HepG2 (cell line): ENCODE results near the gene KIAA1328. TPM values are rescaled to one million over a fixed set of nuclear protein-coding genes. Genes with fewer than 3 reads are reported as not detected.

Experiments
- ATAC-seq: fragments of 200-7000 bp; cut with Tn5 transposase; 3 replicates; pipeline ENCODE4 v1.9.1; 2020; ENCODE audit warnings: mild to moderate bottlenecking, moderate library complexity
- BruUV-seq: library from RNA; stranded (reverse); fragments of 400-500 nt; replicated peaks from 2 replicates; lab custom pipeline; 2021; lab: Mats Ljungman, UMichigan
- CTCF ChIA-PET: fragments of 300-600 bp; formaldehyde crosslinking; extraction: SDS; loops from one replicate; lab custom pipeline; 2021; ENCODE audit warnings: low total read pairs, inconsistent platforms, low intra/inter-chr PET ratio; lab: Yijun Ruan, JAX
- POLR2A ChIA-PET: fragments of 350-600 bp; sonication (Branson Sonifier 250); formaldehyde crosslinking; loops from one replicate; lab custom pipeline; 2020; ENCODE audit warnings: antibody characterized with exemption, inconsistent platforms; lab: Yijun Ruan, JAX
- DNase-seq: peaks from one replicate; pipeline ENCODE4 v3.0.0-alpha.2; 2015; ENCODE audit warnings: low spot score
- FAIRE-seq: peaks from 3 replicates; lab custom pipeline; 2011; peaks lifted over from hg19 to GRCh38; lab: Jason Lieb, UNC
- H2AFZ ChIP-seq: one replicate; pipeline ENCODE4 v1.6.1; 2011; ENCODE audit warnings: low read length, inconsistent platforms
- H3K27ac ChIP-seq: fragments of 300-600 bp; 3 replicates; pipeline ENCODE4 v1.8.0; 2011; ENCODE audit warnings: mixed run types, mild to moderate bottlenecking, mixed read lengths, low read length, inconsistent platforms; ENCODE audit not compliant: insufficient read depth; ENCODE audit errors: extremely low read length
- H3K27me3 ChIP-seq, 2 experiments: fragments of 200-600 bp in 1 of 2; 2 replicates in 1 of 2; 3 replicates in 1 of 2; pipeline versions ENCODE4 v1.6.0 to v1.8.0; 2011; ENCODE audit warnings: low read length in 2 of 2, mild to moderate bottlenecking in 2 of 2, moderate library complexity in 2 of 2, inconsistent platforms in 1 of 2; ENCODE audit not compliant: insufficient read depth in 2 of 2, control insufficient read depth in 1 of 2
- H3K36me3 ChIP-seq, 2 experiments: fragments of 200-600 bp in 1 of 2; replicated peaks in 1 of 2; 2 replicates in 1 of 2; 3 replicates in 1 of 2; pipeline versions ENCODE4 v1.5.1 to v1.8.0; 2011; ENCODE audit warnings: low read length in 2 of 2, inconsistent platforms in 1 of 2; ENCODE audit not compliant: insufficient read depth in 2 of 2, control insufficient read depth in 1 of 2
- H3K4me1 ChIP-seq: 2 replicates; pipeline ENCODE4 v1.5.1; 2012; ENCODE audit warnings: low read length, inconsistent platforms; ENCODE audit not compliant: insufficient read depth
- H3K4me2 ChIP-seq: 2 replicates; pipeline ENCODE4 v1.6.0; 2011; ENCODE audit warnings: low read depth, low read length, inconsistent platforms
- H3K4me3 ChIP-seq, 3 experiments: fragments of 200-600 bp in 1 of 3; sonication (generic), shearing (Covaris generic) in 1 of 3; replicated peaks in 1 of 3; 2 replicates each; pipeline ENCODE4 v1.5.1; 2011 to 2016; ENCODE audit warnings: low read length in 3 of 3, inconsistent platforms in 2 of 3, low read depth in 2 of 3, mild to moderate bottlenecking in 2 of 3, control low read depth in 1 of 3, mixed read lengths in 1 of 3; ENCODE audit not compliant: insufficient read depth in 1 of 3
- H3K79me2 ChIP-seq: one replicate; pipeline ENCODE4 v1.6.1; 2011; ENCODE audit warnings: low read length, inconsistent platforms; ENCODE audit not compliant: insufficient read depth
- H3K9ac ChIP-seq: 2 replicates; pipeline ENCODE4 v1.6.0; 2011; ENCODE audit warnings: mild to moderate bottlenecking, low read depth, low read length, inconsistent platforms; ENCODE audit not compliant: insufficient read depth
- H3K9me3 ChIP-seq: 2 replicates; pipeline ENCODE4 v1.5.1; 2012; ENCODE audit warnings: mild to moderate bottlenecking, low read length
- H4K20me1 ChIP-seq: 2 replicates; pipeline ENCODE4 v1.6.0; 2011; ENCODE audit warnings: inconsistent platforms, mild to moderate bottlenecking, low read length, moderate library complexity; ENCODE audit not compliant: insufficient read depth
- ARID3A ChIP-seq: IDR thresholded peaks from 2 replicates; pipeline ENCODE4 v1.6.1; 2012; ENCODE audit warnings: low read depth, low read length, improper control_type of control experiment
- ARNT2 ChIP-seq: sonication (generic); formaldehyde crosslinking; IDR thresholded peaks from 2 replicates; pipeline ENCODE4 v1.8.0; 2022; ENCODE audit warnings: mild to moderate bottlenecking, low read depth, missing genetic modification reagents, moderate library complexity
- CCAR2 ChIP-seq: fragments of 200-400 bp; formaldehyde crosslinking; optimal IDR thresholded peaks from 2 replicates; pipeline ENCODE3; 2018; ENCODE audit warnings: low read depth, mild to moderate bottlenecking, low read length, moderate library complexity
- GPBP1L1 ChIP-seq: sonication (generic); formaldehyde crosslinking; IDR thresholded peaks from 2 replicates; pipeline ENCODE4 v1.5.0; 2020; ENCODE audit warnings: mild to moderate bottlenecking, missing genetic modification reagents
- KDM5B ChIP-seq: sonication (generic); formaldehyde crosslinking; IDR thresholded peaks from 2 replicates; pipeline ENCODE4 v1.4.0; 2020; ENCODE audit warnings: missing genetic modification reagents, mild to moderate bottlenecking, borderline replicate concordance
- PRDM15 ChIP-seq: sonication (generic); formaldehyde crosslinking; IDR thresholded peaks from 2 replicates; pipeline ENCODE4 v1.4.0; 2020; ENCODE audit warnings: missing genetic modification reagents
- PTBP1 ChIP-seq: fragments of 200-400 bp; formaldehyde crosslinking; IDR thresholded peaks from 2 replicates; pipeline ENCODE4 v1.6.1; 2018; ENCODE audit warnings: low read length, low read depth; ENCODE audit not compliant: poor library complexity, severe bottlenecking
- REPIN1 ChIP-seq: sonication (generic); formaldehyde crosslinking; IDR thresholded peaks from 2 replicates; pipeline ENCODE4 v1.8.0; 2022; ENCODE audit warnings: missing genetic modification reagents, low read depth, mild to moderate bottlenecking, borderline replicate concordance
- SALL1 ChIP-seq: sonication (generic); formaldehyde crosslinking; IDR thresholded peaks from 2 replicates; pipeline ENCODE4 v1.8.0; 2022; ENCODE audit warnings: mild to moderate bottlenecking, missing genetic modification reagents
- ZBTB10 ChIP-seq: sonication (generic); formaldehyde crosslinking; IDR thresholded peaks from 2 replicates; pipeline ENCODE4 v1.4.0; 2020; ENCODE audit warnings: missing genetic modification reagents, borderline replicate concordance
- ZFX ChIP-seq: sonication (generic); formaldehyde crosslinking; IDR thresholded peaks from 2 replicates; pipeline ENCODE4 v1.4.0; 2020; ENCODE audit warnings: mild to moderate bottlenecking, low read depth, missing genetic modification reagents, moderate library complexity
- ZSCAN20 ChIP-seq: sonication (generic); formaldehyde crosslinking; IDR thresholded peaks from 2 replicates; pipeline ENCODE4 v1.4.0; 2020; ENCODE audit warnings: missing genetic modification reagents, mild to moderate bottlenecking, borderline replicate concordance
- WGBS: methylation state at CpG from one replicate; pipeline ENCODE4 v1.1.6; 2017; ENCODE audit warnings: low lambda C conversion rate; 5-methylcytosine and 5-hydroxymethylcytosine counted together
- in situ Hi-C: cut with HindIII; loops from 2 replicates; pipeline ENCODE4 v1.10.0; 2017; ENCODE audit warnings: low pct_unique_long_range_greater_than_20kb; ENCODE audit not compliant: extremely low pct_ligation_motif_present
- intact Hi-C: fragments of 100-400 bp; cut with micrococcal nuclease; formaldehyde crosslinking; loops from one replicate; pipeline ENCODE4 v1.10.0; 2022; ENCODE audit not compliant: unreplicated experiment
- polyA plus RNA-seq, 8 experiments: library from polyadenylated mRNA; depleted of rRNA in 3 of 8; stranded (reverse) in 7 of 8; unstranded in 1 of 8; fragments of >200 nt; fragmentation: Illumina TruSeq in 4 of 8; extraction: Trizol in 4 of 8; gene quantifications; 2 replicates each; pipeline versions ENCODE4 v1.2.1 to v1.2.3, GENCODE V29; 2011 to 2016; ENCODE audit warnings: low read depth in 4 of 8, missing spikeins in 1 of 8, mixed read lengths in 1 of 8; ENCODE audit not compliant: insufficient read depth in 1 of 8
- total RNA-seq, 5 experiments: library from RNA; depleted of rRNA; stranded (reverse); fragments of >200 nt; fragmentation: Illumina TruSeq; extraction: Trizol; gene quantifications; 2 replicates each; pipeline ENCODE4 v1.2.3, GENCODE V29; 2016; ENCODE audit warnings: low read depth in 1 of 5

Gene KIAA1328
- total and polyA plus RNA-seq, 2 of the 13 experiments (the other 11 are each of a cell fraction or from before 2014, with no cell fraction given), result 4.1 to 6.0 TPM

- TF ChIP-seq ARID3A (no peak), ZFX (CRISPR knock-in tag) (no peak)
Measured at GRCh38 chr18:37242091-37242490, 413.2 kb downstream of the KIAA1328 start (continued).

- Histone ChIP-seq H4K20me1 (no peaks in the 10 kb centered on the region), H2AFZ (no peak overlapping the region), H3K4me1 (no peaks in the 10 kb centered on the region), H3K9me3 (no peaks in the 10 kb centered on the region), H3K27me3 (no peaks in the 10 kb centered on the region; a peak in 1 of 5 replicates), H3K27ac (no peak overlapping the region), H3K36me3 (no peaks in the 10 kb centered on the region), H3K79me2 (no peaks in the 10 kb centered on the region), H3K9ac (no peak overlapping the region), H3K4me3 (no peak overlapping the region), H3K4me2 (no peak overlapping the region)
- BruUV-seq, result no TSS peak
- ChIA-PET CTCF (no interaction called here), POLR2A (no interaction called here)
- no peak for ATAC-seq
- DNase-seq, result no peak
- intact Hi-C loops (no loop called here), in situ Hi-C loops (no loop called here)
- WGBS, result 8% methylated on average over 4 of the region's 4 CpGs
- FAIRE-seq, result no peak
- TF ChIP-seq SALL1 (CRISPR knock-in tag), result no peak
- TF ChIP-seq KDM5B, result no peak
- TF ChIP-seq GPBP1L1 (CRISPR knock-in tag), result no peak
- no peak for TF ChIP-seq PRDM15 (CRISPR knock-in tag)
- no peak for TF ChIP-seq REPIN1 (CRISPR knock-in tag)
- TF ChIP-seq ZBTB10 (CRISPR knock-in tag), result no peak
- TF ChIP-seq PTBP1, result no peak
- TF ChIP-seq ZSCAN20 (CRISPR knock-in tag), result no peak
- TF ChIP-seq CCAR2, result no peak
- TF ChIP-seq ARNT2 (CRISPR knock-in tag), result no peak
Measured at GRCh38 chr18:37242826-37243560, 414.1 kb downstream of the KIAA1328 start.
